Caco-2 (cell line): ENCODE measurements around the gene SIK2. TPM values are rescaled to one million over a fixed set of nuclear protein-coding genes. Genes with fewer than 3 reads are reported as not detected.

Experiments used
- total RNA-seq: library from RNA; stranded (reverse); gene quantifications from 2 replicates; pipeline ENCODE4 v1.2.3, GENCODE V29; 2022

The SIK2 gene
- total RNA-seq, 1 experiment from 2014 or later, result 40.2 TPM

Other genes starting within 250 kb of the SIK2 start
- 1.1 and 2.7 TPM in 2 replicates for gene POU2AF1, start 223.2 kb upstream of the SIK2 start, total RNA-seq
- 0.61 and 1.2 TPM in 2 replicates for gene BTG4, start 90.1 kb upstream of the SIK2 start, total RNA-seq
- gene HOATZ, start 87.7 kb upstream of the SIK2 start, total RNA-seq, result not detected in 2 replicates
- 0.79 and 1.6 TPM in 2 replicates for gene LAYN, start 61.7 kb upstream of the SIK2 start, total RNA-seq
- 109 and 114 TPM in 2 replicates for gene PPP2R1B, start 163.9 kb downstream of the SIK2 start, total RNA-seq